Measurements from ENCODE around the gene SLC17A6. TPM values are rescaled to one million over a fixed set of nuclear protein-coding genes. Genes with fewer than 3 reads are reported as not detected.

SLC17A6 gene
- total RNA-seq (2014; rRNA removed; shearing (Covaris generic)), result not detected in 2 replicates

DNA sequence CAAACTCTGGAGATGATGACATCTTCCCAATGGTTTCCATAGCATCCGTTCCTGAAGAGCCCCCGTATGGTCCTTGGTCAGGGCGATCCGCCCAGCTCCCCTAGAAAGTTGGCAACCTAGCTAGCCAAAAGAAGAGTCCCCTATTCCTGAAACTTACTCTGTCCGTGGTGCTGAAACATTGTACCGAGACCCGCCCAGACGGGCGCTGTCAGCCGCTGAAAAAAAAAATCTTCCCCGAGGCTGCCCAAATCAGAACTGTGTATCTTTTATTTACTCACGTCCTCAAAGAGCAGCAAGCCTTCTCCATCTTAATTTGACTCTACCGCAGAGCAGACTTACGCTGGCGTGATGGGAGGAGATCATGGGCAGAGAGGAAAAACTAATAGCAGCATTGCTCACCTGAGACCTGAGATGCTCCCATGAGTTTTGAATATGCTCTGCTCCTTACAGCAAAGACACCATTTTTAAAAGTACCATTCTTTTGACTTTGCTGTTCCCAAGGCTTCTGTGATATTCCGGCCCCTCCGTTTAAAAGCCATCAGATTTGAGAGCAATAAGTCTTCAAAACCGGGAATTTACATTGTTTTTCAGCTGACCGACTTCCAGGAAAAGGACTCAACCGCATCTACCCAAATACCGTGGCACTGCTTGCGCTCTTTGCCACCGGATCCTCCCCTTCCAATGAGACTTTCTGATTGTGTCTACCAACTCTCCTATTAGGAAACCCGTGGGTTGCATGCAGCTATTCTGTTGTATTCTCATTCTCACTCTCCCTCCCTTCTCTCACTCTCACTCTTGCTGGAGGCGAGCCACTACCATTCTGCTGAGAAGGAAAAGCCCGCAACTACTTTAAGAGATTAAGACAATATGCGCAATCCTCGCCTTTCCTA lies at the start of gene SLC17A6:
SLC17A6 (plus strand) TSS at position 786 of the 890 bp plus-strand sequence. CDS start 153 bp downstream, outside the sequence.
- H3K9me3 ChIP-seq (replicated peaks), result no peaks in the 10 kb centered on the region
- no peaks in the 10 kb centered on the region; the same call in 1 of the 2 replicates for H3K27me3 ChIP-seq (replicated peaks)
- no peaks in the 10 kb centered on the region for H3K36me3 ChIP-seq
- DNase-seq (ENCODE audit: low read depth in 1 of 2, low spot score in 2 of 2), result peak in 1 of 2 experiments; percentile 1
- no peak within 1 kb of the TSS for H3K4me3 ChIP-seq
- H3K4me1 ChIP-seq (replicated peaks), result no peaks in the 10 kb centered on the region
- no peak within 1 kb of the TSS for H3K27ac ChIP-seq

GRCh38 chr11:22302368-22302767 lies 35.8 kb upstream of the SLC17A6 start:
- H3K36me3 ChIP-seq, result no peaks in the 10 kb centered on the region
- no peaks in the 10 kb centered on the region for H3K9me3 ChIP-seq (replicated peaks)
- H3K27ac ChIP-seq, result no peak overlapping the region
- no peak overlapping the region for H3K4me3 ChIP-seq
- no peaks in the 10 kb centered on the region for H3K4me1 ChIP-seq (replicated peaks)
- DNase-seq (ENCODE audit: low read depth in 1 of 2, low spot score in 2 of 2), result no peak
- no peaks in the 10 kb centered on the region for H3K27me3 ChIP-seq (replicated peaks)

DNA sequence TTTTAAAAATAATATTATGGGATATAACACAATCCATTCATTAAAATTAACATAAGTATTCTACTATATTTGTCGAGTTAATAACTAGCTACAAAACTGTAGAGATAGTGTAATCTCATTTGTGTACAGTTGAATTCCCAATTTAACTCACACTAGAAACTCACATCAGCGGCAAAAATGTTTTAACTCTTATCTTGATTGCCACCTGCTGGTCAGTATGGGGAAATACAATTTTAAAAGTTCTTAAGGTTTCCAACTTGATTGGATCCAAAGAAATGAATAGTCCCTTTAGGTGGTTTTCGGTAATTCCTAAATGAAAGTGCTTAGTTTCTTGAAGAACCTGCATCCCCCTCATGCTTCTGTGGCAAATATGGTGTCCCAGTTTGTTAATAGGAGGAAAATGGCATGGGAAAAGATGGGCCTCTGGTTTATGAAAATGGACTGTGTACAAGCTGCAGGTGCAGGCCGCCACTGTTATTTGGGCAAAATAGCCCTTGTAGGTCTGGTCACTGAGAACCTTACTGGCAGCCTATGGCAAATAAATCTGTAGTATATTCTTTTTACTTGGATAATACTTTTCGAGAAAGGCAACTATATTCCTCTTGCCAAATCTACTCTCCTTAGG lies 33.7 kb upstream of the SLC17A6 start:
- no peaks in the 10 kb centered on the region for H3K9me3 ChIP-seq (replicated peaks)
- H3K4me1 ChIP-seq (replicated peaks), result no peaks in the 10 kb centered on the region
- H3K27me3 ChIP-seq (replicated peaks), result no peaks in the 10 kb centered on the region
- H3K36me3 ChIP-seq, result no peaks in the 10 kb centered on the region
- H3K27ac ChIP-seq, result no peak overlapping the region
- DNase-seq (ENCODE audit: low read depth in 1 of 2, low spot score in 2 of 2), result peak in 1 of 2 experiments; percentile 5
- H3K4me3 ChIP-seq, result no peak overlapping the region

DNA sequence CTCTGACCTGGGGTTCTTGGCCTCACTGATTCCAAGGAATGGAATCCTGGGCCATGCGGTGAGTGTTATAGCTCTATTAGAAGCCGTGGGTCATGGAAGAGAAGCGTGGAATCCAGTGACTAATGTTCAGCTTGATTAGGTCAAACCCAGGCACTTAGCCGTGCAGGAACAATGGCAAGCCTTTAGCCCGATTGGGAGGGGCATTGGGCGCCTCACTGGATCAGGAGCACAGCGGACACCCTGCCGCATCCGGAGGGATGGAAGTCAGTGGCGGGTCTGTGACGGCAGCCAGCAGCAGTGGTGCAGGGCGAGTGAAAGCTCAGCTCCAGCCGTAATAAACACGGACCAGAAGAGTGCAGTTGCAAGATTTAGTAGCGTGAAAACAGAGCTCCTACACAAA lies 20.5 kb upstream of the SLC17A6 start:
- H3K36me3 ChIP-seq, result no peaks in the 10 kb centered on the region
- no peak overlapping the region for H3K4me3 ChIP-seq
- H3K27ac ChIP-seq, result no peak overlapping the region
- no peak for DNase-seq (ENCODE audit: low read depth in 1 of 2, low spot score in 2 of 2)
- no peaks in the 10 kb centered on the region for H3K27me3 ChIP-seq (replicated peaks)
- no peaks in the 10 kb centered on the region for H3K9me3 ChIP-seq (replicated peaks)
- H3K4me1 ChIP-seq (replicated peaks), result no peaks in the 10 kb centered on the region

DNA sequence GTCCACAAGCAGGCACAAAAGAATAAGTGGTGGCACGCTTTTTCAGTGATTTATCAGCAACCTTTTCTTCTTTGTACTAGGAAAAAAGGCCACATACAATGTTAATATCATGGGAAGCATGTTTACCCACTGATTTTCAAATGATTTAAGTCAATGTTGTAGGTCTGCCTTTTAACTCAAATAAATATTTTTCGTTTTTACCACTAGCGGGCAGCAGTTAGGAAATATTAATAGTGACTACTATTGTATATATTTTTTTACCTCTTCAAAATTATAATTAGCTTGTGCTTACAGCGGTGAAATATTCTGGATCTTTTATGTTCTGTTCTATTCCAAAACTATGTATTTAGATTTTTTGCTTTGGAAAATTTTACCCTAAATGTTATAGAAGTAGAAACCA lies 6.4 kb upstream of the SLC17A6 start:
- H3K4me3 ChIP-seq, result no peak overlapping the region
- H3K9me3 ChIP-seq (replicated peaks), result no peaks in the 10 kb centered on the region
- no peak for DNase-seq (ENCODE audit: low read depth in 1 of 2, low spot score in 2 of 2)
- H3K27ac ChIP-seq, result no peak overlapping the region
- no peaks in the 10 kb centered on the region for H3K27me3 ChIP-seq (replicated peaks)
- no peaks in the 10 kb centered on the region for H3K4me1 ChIP-seq (replicated peaks)
- H3K36me3 ChIP-seq, result no peaks in the 10 kb centered on the region

DNA sequence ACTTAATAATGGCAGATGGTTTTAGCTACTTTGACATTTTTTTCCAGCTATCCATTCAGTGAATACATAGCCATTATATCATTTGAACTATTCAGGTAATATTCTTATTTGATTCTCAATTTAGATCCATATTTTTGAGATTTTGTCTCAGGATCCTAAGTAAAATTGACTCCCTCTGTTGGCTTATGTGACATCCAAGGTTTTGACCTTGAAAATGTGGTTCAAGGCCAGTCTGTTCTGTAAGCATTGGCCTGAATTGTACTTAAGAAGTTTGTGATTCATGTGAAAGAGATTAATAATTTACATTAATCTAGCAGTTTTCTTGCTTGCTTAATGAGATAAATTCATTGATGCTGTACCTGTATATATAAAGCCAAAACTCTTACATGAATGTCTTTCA lies 1.6 kb upstream of the SLC17A6 start:
- H3K27me3 ChIP-seq (replicated peaks), result no peaks in the 10 kb centered on the region; the same call in 1 of the 2 replicates
- no peak overlapping the region for H3K27ac ChIP-seq
- H3K4me1 ChIP-seq (replicated peaks), result no peaks in the 10 kb centered on the region
- H3K9me3 ChIP-seq (replicated peaks), result no peaks in the 10 kb centered on the region
- no peaks in the 10 kb centered on the region for H3K36me3 ChIP-seq
- no peak for DNase-seq (ENCODE audit: low read depth in 1 of 2, low spot score in 2 of 2)
- H3K4me3 ChIP-seq, result no peak overlapping the region

DNA sequence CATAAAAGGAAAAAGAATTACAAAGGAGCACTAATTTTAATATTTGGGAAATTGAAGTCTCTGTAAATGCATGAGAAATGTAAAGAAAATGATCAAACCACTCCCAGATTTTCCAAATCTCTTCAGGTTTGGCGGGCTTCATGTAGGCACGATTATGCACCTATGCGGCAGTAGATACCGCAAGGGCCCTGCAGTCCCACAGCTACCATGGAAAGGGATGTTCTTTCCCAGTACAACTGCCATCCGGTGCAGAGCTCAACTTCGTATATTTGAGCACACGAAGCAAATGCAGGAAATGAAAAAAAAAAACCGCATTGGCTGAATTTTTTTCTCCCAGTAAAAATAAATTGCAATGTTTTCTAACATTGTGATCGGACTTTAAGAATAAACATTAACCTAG lies 1.4 kb downstream of the SLC17A6 start:
- no peak for DNase-seq (ENCODE audit: low read depth in 1 of 2, low spot score in 2 of 2)
- H3K4me3 ChIP-seq, result no peak overlapping the region
- H3K36me3 ChIP-seq, result no peaks in the 10 kb centered on the region
- H3K27me3 ChIP-seq (replicated peaks), result no peaks in the 10 kb centered on the region; the same call in 1 of the 2 replicates
- H3K27ac ChIP-seq, result no peak overlapping the region
- H3K9me3 ChIP-seq (replicated peaks), result no peaks in the 10 kb centered on the region
- no peaks in the 10 kb centered on the region for H3K4me1 ChIP-seq (replicated peaks)

GRCh38 chr11:22340235-22340634 lies 2.1 kb downstream of the SLC17A6 start:
- no peak overlapping the region for H3K27ac ChIP-seq
- H3K36me3 ChIP-seq, result no peaks in the 10 kb centered on the region
- H3K9me3 ChIP-seq (replicated peaks), result no peaks in the 10 kb centered on the region
- DNase-seq (ENCODE audit: low read depth in 1 of 2, low spot score in 2 of 2), result no peak
- H3K27me3 ChIP-seq (replicated peaks), result no peaks in the 10 kb centered on the region; the same call in 1 of the 2 replicates
- no peak overlapping the region for H3K4me3 ChIP-seq
- no peaks in the 10 kb centered on the region for H3K4me1 ChIP-seq (replicated peaks)

DNA sequence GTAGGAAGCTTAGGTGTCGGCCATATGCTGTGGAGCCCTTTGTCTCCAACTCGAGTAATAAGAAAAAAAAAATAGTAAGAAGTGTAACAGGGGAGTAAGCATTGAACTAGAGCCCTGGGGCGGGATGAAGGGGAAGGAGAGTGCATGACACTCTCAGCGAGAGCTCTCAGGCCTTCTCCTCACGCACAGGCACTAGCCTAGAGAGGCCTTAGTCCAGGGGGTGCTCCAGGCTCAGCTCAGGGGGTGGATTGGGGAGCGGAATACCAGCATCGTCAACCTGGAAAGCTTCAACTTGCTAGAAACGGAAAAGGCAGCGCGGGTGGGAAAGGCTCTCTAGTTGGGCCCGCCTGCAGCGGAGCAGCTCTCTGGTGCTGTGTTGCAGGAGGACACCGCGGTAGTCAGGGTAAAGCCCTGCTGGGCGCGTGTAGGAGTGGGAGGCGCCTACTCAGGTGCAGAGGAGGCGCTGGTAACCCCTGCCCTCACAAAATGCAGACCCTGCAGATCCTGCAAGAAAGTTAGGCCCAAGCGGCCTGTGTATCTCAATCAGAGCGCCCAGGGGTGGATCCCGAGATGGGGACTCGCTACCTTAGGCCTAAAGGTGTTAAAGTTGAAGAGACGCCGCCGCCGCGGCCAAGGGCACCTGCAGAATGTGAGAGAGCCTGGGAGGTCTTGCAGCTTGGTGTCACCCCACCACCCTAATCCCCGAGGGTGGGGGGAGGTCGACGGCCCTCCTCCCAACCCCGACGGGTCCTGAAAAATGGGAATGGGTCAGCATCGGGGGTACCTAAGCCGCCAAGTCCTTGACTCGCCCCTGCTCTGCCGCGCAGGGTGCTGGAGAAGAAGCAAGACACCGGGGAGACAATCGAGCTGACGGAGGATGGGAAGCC lies 2.8 kb downstream of the SLC17A6 start:
- Histone ChIP-seq H3K27me3 (replicated peaks) (no peaks in the 10 kb centered on the region; the same call in 1 of the 2 replicates), H3K36me3 (no peaks in the 10 kb centered on the region), H3K4me1 (replicated peaks) (no peaks in the 10 kb centered on the region), H3K4me3 (no peak overlapping the region), H3K9me3 (replicated peaks) (no peaks in the 10 kb centered on the region), H3K27ac (no peak overlapping the region)
- DNase-seq (ENCODE audit: low read depth in 1 of 2, low spot score in 2 of 2), result no peak

DNA sequence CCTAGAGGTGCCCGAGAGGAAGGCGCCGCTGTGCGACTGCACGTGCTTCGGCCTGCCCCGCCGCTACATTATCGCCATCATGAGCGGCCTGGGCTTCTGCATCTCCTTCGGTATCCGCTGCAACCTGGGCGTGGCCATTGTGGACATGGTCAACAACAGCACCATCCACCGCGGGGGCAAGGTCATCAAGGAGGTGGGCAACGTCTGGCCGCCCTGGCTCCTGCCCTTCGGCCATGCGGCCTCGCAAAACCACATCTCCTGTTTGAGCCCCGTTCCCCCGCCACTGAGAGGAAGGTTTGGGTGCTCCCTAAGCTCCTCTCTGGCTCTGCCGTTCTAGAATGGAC lies 3.4 kb downstream of the SLC17A6 start:
- no peaks in the 10 kb centered on the region for H3K9me3 ChIP-seq (replicated peaks)
- H3K36me3 ChIP-seq, result no peaks in the 10 kb centered on the region
- no peak overlapping the region for H3K27ac ChIP-seq
- no peak for DNase-seq (ENCODE audit: low read depth in 1 of 2, low spot score in 2 of 2)
- no peaks in the 10 kb centered on the region for H3K4me1 ChIP-seq (replicated peaks)
- no peaks in the 10 kb centered on the region; the same call in 1 of the 2 replicates for H3K27me3 ChIP-seq (replicated peaks)
- no peak overlapping the region for H3K4me3 ChIP-seq

DNA sequence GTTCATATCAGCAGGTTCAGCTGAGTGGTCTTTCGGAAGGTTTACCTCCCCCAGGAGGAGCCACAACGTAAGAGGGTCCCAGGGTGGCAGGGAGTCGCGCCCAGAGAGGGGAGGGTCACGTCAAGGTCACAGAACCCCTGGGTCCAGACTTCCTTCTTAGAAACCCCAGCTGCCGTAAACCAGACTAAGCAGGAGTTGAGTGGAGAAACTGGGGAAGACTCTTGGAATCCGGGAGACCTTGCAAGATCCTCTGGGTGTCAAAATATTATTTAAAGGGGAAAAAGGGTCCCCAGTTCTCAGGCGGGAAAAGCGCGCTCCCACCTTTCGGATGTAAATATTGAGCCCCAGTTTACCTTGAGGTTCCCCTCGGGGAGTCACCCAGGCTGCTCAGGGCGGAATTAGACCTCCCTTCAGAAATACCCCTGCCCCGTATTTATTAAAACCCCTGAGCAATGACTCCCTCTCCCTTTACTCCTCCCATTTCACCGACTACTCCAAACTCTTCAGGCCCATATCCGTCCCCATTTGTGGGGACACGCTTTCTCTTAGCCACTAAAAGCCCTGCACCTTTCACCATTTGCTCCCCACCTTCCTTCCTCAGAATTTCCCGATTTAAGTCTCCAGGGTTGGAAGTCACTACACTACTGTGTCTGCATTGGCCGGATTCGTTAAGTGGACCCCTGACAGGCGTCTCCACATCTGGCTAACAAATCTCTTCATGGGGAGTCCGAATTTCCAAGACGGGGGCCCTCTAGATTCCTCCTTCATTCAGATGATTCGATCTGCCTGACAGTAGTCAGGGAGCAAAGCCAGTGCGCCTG lies 4.2 kb downstream of the SLC17A6 start:
- H3K27ac ChIP-seq, result no peak overlapping the region
- H3K4me3 ChIP-seq, result no peak overlapping the region
- H3K4me1 ChIP-seq (replicated peaks), result no peaks in the 10 kb centered on the region
- no peaks in the 10 kb centered on the region; the same call in 1 of the 2 replicates for H3K27me3 ChIP-seq (replicated peaks)
- no peaks in the 10 kb centered on the region for H3K36me3 ChIP-seq
- no peak for DNase-seq (ENCODE audit: low read depth in 1 of 2, low spot score in 2 of 2)
- H3K9me3 ChIP-seq (replicated peaks), result no peaks in the 10 kb centered on the region

- Histone ChIP-seq H3K4me1 (replicated peaks) (no peaks in the 10 kb centered on the region), H3K27me3 (replicated peaks) (no peaks in the 10 kb centered on the region; the same call in 1 of the 2 replicates), H3K36me3 (no peaks in the 10 kb centered on the region), H3K27ac (no peak overlapping the region), H3K9me3 (replicated peaks) (no peaks in the 10 kb centered on the region), H3K4me3 (no peak overlapping the region)
- no peak for DNase-seq (ENCODE audit: low read depth in 1 of 2, low spot score in 2 of 2)
Observed at GRCh38 chr11:22343032-22343324, 4.8 kb downstream of the SLC17A6 start.

- Histone ChIP-seq H3K4me3 (no peak overlapping the region), H3K9me3 (replicated peaks) (no peaks in the 10 kb centered on the region), H3K4me1 (replicated peaks) (no peaks in the 10 kb centered on the region), H3K27ac (no peak overlapping the region), H3K27me3 (replicated peaks) (no peaks in the 10 kb centered on the region), H3K36me3 (no peaks in the 10 kb centered on the region)
- no peak for DNase-seq (ENCODE audit: low read depth in 1 of 2, low spot score in 2 of 2)
Observed at GRCh38 chr11:22343371-22344032, 5.3 kb downstream of the SLC17A6 start.

Measured in SJSA1 (cell line).